ENCODE measurements around the gene THRB. TPM values are rescaled to one million over a fixed set of nuclear protein-coding genes. Genes with fewer than 3 reads are reported as not detected.

Gene THRB
- total and polyA plus RNA-seq, 8 donors = 2.1 to 12.4 (median 7.8) TPM

DNA sequence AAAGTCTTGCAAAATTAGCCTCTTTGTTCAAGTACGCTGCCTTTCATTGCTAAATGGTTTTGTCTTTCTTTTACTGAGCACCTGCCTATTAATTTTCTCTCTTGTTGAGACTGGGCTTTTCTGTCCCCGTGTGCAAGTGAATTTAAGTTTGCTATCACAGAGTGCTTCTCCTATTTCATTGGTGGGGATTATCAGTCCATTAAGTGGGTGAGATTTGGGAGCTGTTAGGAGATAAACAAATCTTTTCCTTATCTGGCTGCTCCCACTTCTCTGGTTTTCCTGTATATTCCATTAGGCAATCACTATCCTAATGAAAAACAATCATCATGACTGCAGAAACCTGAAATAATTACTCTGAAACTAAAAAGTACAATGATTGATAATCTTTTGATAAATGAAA lies 295.4 kb downstream of the THRB start:
- TF ChIP-seq, protein P1, sequence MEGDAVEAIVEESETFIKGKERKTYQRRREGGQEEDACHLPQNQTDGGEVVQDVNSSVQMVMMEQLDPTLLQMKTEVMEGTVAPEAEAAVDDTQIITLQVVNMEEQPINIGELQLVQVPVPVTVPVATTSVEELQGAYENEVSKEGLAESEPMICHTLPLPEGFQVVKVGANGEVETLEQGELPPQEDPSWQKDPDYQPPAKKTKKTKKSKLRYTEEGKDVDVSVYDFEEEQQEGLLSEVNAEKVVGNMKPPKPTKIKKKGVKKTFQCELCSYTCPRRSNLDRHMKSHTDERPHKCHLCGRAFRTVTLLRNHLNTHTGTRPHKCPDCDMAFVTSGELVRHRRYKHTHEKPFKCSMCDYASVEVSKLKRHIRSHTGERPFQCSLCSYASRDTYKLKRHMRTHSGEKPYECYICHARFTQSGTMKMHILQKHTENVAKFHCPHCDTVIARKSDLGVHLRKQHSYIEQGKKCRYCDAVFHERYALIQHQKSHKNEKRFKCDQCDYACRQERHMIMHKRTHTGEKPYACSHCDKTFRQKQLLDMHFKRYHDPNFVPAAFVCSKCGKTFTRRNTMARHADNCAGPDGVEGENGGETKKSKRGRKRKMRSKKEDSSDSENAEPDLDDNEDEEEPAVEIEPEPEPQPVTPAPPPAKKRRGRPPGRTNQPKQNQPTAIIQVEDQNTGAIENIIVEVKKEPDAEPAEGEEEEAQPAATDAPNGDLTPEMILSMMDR (IDR thresholded peaks at IDR 0.05) = no peak
- H3K4me1 ChIP-seq = no peaks in the 10 kb centered on the region
- ATAC-seq (no peak), FAIRE-seq (no peak), DNase-seq (no peak)
- no peak overlapping the region for H3K4me3 ChIP-seq
- intact Hi-C loops (cut with DNase I) = no loop called here
- 93 to 98% methylated on average over 2 of the region's 2 CpGs for WGBS, 2 donors
- H3K27me3 ChIP-seq = no peaks in the 10 kb centered on the region
- H3K27ac ChIP-seq = no peak overlapping the region
- no peaks in the 10 kb centered on the region for H3K9me3 ChIP-seq
- H3K36me3 ChIP-seq = no peaks in the 10 kb centered on the region

DNA sequence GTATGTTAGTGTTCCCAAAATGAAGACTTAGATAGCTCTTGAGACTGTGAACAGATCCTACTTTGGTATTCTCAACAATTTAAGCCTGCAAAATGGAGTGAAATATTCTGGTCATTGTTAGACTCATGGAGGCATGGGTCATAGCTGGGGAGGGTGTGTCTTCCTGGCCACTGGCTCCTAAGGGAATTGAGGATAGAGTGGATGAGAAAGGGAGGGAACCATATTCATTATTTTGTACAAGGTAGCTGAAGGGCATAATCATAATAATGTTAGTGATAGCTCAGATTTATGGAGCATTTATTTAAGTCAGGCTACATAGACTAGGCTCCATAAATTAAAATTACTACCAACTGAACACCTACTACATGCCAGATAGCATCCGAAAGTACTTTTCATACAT lies 295.9 kb downstream of the THRB start:
- Histone ChIP-seq H3K27me3 (no peaks in the 10 kb centered on the region), H3K36me3 (no peaks in the 10 kb centered on the region), H3K27ac (no peak overlapping the region), H3K4me1 (no peaks in the 10 kb centered on the region), H3K9me3 (no peaks in the 10 kb centered on the region), H3K4me3 (no peak overlapping the region)
- 81 to 86% methylated on average over 1 of the region's 1 CpG for WGBS, 2 donors
- no peak for ATAC-seq
- no peak for DNase-seq
- FAIRE-seq = no peak
- TF ChIP-seq, protein P1 (IDR thresholded peaks at IDR 0.05) = no peak
- intact Hi-C loops (cut with DNase I) = no loop called here

DNA sequence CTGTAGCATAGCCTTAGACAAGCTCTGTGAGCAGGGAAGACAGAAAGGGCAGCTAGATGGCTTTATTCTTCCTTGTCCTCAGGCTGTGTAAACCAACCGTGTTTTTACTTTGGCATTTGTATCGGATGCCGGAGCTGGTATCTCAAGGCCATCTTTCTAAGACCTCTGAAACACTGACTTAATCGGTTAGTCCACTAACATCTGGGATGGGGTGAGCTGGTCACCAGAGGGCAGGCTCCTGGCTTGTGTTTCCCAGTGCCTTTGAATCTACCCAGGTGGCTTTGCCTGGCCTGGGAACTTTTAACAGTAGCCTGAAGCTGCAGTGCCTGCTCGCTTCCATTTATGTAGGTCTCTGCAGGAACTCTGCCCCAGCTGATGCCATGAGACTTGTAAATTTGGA lies 296.8 kb downstream of the THRB start:
- ATAC-seq = peak in 2 of 4 donors; percentile 73 to 84

DNA sequence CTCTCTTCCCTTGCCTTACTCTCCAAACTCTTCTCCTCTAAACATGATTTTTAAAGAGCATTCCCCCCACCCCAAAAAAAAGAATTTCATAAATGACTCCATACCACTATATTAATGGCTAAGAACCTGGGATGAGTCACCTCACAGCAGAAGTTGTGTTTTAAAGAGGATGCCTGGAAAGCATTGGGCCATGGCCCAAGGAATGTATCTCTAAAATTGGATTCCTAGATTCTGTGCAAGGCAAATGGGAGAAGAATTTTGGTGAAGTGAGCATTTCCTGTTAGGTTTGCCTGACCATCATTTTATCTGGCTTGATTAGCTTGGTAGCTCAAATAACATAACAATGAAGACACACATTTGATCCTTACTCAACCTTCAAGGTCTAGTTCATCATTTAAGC lies 298.1 kb downstream of the THRB start:
- Histone ChIP-seq H3K27me3 (no peaks in the 10 kb centered on the region), H3K4me3 (no peak overlapping the region), H3K9me3 (no peaks in the 10 kb centered on the region), H3K4me1 (no peaks in the 10 kb centered on the region), H3K36me3 (no peaks in the 10 kb centered on the region), H3K27ac (no peak overlapping the region)
- ATAC-seq (no peak), FAIRE-seq (no peak), DNase-seq (no peak)
- TF ChIP-seq, protein P1 (IDR thresholded peaks at IDR 0.05) = no peak
- intact Hi-C loops (cut with DNase I) = no loop called here

More for the DNA sequence above, 296.8 kb downstream of the THRB start:
- no peak overlapping the region for H3K4me3 ChIP-seq
- intact Hi-C loops (cut with DNase I) = no loop called here
- no peaks in the 10 kb centered on the region for H3K36me3 ChIP-seq
- no peaks in the 10 kb centered on the region for H3K4me1 ChIP-seq
- TF ChIP-seq, protein P1 (IDR thresholded peaks at IDR 0.05) = no peak
- no peak overlapping the region for H3K27ac ChIP-seq
- DNase-seq = peak in 2 of 6 donors; percentile 13 to 17
- H3K9me3 ChIP-seq = no peaks in the 10 kb centered on the region
- no peak for FAIRE-seq
- WGBS, 2 donors = 38 to 49% methylated on average over 5 of the region's 5 CpGs
- H3K27me3 ChIP-seq = no peaks in the 10 kb centered on the region

DNA sequence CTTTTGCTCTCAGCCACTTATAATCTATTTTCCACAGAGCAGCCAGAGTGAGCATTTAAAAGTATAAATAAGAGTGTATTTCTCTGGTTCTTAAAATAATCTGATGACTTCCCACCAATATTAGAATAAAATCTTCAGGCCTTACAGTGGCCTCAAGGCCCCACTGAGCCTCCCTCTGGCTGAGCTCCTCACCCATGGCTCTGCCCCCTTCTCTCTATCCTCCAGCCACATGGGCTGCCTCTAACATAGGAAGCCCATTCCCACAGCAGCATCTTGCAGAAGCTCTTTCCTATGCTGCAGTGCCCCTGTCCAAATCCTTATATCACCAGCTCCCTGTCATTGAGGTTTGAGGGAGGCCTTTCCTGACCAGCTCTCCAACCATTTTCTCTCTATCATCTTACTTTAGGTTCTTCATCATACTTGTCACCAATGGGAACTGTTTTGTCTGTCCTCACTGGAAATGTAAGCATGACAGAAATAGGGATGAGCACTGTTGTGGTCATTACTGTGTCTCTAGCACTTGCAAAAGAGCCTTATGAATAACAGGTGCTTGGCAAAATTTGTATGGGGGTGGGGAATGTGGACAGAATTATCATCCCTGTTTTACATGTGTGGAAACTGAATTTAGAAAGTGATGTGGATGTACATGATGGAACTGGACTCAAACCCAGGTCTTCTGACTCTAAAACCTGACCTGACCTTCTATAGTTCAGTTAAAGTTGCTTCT lies 299.0 kb downstream of the THRB start:
- intact Hi-C loops (cut with DNase I) = no loop called here
- Histone ChIP-seq H3K4me1 (no peaks in the 10 kb centered on the region), H3K27me3 (no peaks in the 10 kb centered on the region), H3K27ac (no peak overlapping the region), H3K9me3 (no peaks in the 10 kb centered on the region), H3K4me3 (no peak overlapping the region), H3K36me3 (no peaks in the 10 kb centered on the region)
- TF ChIP-seq, protein P1 (IDR thresholded peaks at IDR 0.05) = no peak
- DNase-seq = no peak
- no peak for ATAC-seq
- no peak for FAIRE-seq
